BJ (cell line): ENCODE results near the gene MAP7D1. TPM values are rescaled to one million over a fixed set of nuclear protein-coding genes. Genes with fewer than 3 reads are reported as not detected.
A peak's percentile ranks its signal among the peaks of the same experiment; 100 is the strongest.

ENCODE experiments used
- CTCF ChIA-PET: fragments of 350-600 bp; formaldehyde crosslinking; extraction: SDS; loops from one replicate; lab custom pipeline; 2021; ENCODE audit warnings: antibody characterized with exemption, inconsistent platforms; lab: Yijun Ruan, JAX
- POLR2A ChIA-PET: fragments of 300-600 bp; sonication (Branson Sonifier 250); formaldehyde crosslinking; extraction: SDS; loops from one replicate; lab custom pipeline; 2021; ENCODE audit warnings: antibody characterized with exemption; lab: Charles Lee
- DNase-seq: peaks from one replicate; pipeline ENCODE4 v3.0.0-alpha.2; 2011; ENCODE audit warnings: low read depth
- H3K27me3 ChIP-seq: 2 replicates; pipeline ENCODE4 v1.6.0; 2011; ENCODE audit warnings: low read length; ENCODE audit not compliant: control insufficient read depth, insufficient read depth
- H3K36me3 ChIP-seq: 2 replicates; pipeline ENCODE4 v1.5.1; 2011; ENCODE audit warnings: low read length; ENCODE audit not compliant: control insufficient read depth, insufficient read depth
- H3K4me3 ChIP-seq: 2 replicates; pipeline ENCODE4 v1.5.1; 2011; ENCODE audit warnings: low read depth, mild to moderate bottlenecking, control low read depth, low read length
- polyA plus RNA-seq: library from polyadenylated mRNA; depleted of rRNA; stranded (reverse); fragments of >200 nt; gene quantifications from 2 replicates; pipeline ENCODE4 v1.2.3, GENCODE V29; 2011
- TF ChIP-seq, protein P1 (sequence below): IDR thresholded peaks from 2 replicates; pipeline ENCODE4 v1.5.1; 2011; ENCODE audit warnings: low read depth, mild to moderate bottlenecking, control low read depth, inconsistent platforms, low read length, moderate library complexity; ENCODE audit not compliant: insufficient read depth

MAP7D1 gene
- polyA plus RNA-seq, 1 experiment, result 33.7 TPM

- TF ChIP-seq, protein P1, sequence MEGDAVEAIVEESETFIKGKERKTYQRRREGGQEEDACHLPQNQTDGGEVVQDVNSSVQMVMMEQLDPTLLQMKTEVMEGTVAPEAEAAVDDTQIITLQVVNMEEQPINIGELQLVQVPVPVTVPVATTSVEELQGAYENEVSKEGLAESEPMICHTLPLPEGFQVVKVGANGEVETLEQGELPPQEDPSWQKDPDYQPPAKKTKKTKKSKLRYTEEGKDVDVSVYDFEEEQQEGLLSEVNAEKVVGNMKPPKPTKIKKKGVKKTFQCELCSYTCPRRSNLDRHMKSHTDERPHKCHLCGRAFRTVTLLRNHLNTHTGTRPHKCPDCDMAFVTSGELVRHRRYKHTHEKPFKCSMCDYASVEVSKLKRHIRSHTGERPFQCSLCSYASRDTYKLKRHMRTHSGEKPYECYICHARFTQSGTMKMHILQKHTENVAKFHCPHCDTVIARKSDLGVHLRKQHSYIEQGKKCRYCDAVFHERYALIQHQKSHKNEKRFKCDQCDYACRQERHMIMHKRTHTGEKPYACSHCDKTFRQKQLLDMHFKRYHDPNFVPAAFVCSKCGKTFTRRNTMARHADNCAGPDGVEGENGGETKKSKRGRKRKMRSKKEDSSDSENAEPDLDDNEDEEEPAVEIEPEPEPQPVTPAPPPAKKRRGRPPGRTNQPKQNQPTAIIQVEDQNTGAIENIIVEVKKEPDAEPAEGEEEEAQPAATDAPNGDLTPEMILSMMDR, result no peak
- POLR2A ChIA-PET, result interaction anchor here (1.2 to 3.2 kb wide), 2 partner anchors 11 to 74 kb away, joined by 7 to 9 read pairs; partner anchors contain the start of gene THRAP3
- H3K36me3 ChIP-seq, result no peaks in the 10 kb centered on the region
- H3K27me3 ChIP-seq, result no peaks in the 10 kb centered on the region
- no peak overlapping the region for H3K4me3 ChIP-seq
- DNase-seq, result peak; percentile 84
- CTCF ChIA-PET, result interaction anchor here (0.5 to 4.3 kb wide), 50 partner anchors 10 to 1384 kb away, joined by 3 to 94 read pairs (median 4); partner anchors contain the start of genes EVA1B and THRAP3
These were observed 5.4 kb upstream of the MAP7D1 start for GRCh38 chr1:36150296-36151133.

GRCh38 chr1:36151134-36151844 lies 4.7 kb upstream of the MAP7D1 start:
- POLR2A ChIA-PET, result interaction anchor here (3.2 kb wide), 1 partner anchor 10 kb away, joined by 9 read pairs; no protein-coding TSS in a partner anchor
- Histone ChIP-seq H3K4me3 (no peak overlapping the region), H3K27me3 (no peaks in the 10 kb centered on the region), H3K36me3 (no peaks in the 10 kb centered on the region)
- DNase-seq, result no peak
- TF ChIP-seq, protein P1, result no peak
- CTCF ChIA-PET, result interaction anchor here (0.7 to 4.3 kb wide), 9 partner anchors 10 to 135 kb away, joined by 4 to 72 read pairs (median 20); no protein-coding TSS in a partner anchor

GRCh38 chr1:36151845-36152203 lies 4.1 kb upstream of the MAP7D1 start:
- no peak for DNase-seq
- ChIA-PET POLR2A (interaction anchor here (3.2 kb wide), 1 partner anchor 9 kb away, joined by 9 read pairs; no protein-coding TSS in a partner anchor), CTCF (interaction anchor here (0.7 to 4.3 kb wide), 4 partner anchors 9 to 134 kb away, joined by 4 to 72 read pairs (median 19); no protein-coding TSS in a partner anchor)
- no peaks in the 10 kb centered on the region for H3K36me3 ChIP-seq
- TF ChIP-seq, protein P1, result no peak
- no peak overlapping the region for H3K4me3 ChIP-seq
- no peaks in the 10 kb centered on the region for H3K27me3 ChIP-seq

DNA sequence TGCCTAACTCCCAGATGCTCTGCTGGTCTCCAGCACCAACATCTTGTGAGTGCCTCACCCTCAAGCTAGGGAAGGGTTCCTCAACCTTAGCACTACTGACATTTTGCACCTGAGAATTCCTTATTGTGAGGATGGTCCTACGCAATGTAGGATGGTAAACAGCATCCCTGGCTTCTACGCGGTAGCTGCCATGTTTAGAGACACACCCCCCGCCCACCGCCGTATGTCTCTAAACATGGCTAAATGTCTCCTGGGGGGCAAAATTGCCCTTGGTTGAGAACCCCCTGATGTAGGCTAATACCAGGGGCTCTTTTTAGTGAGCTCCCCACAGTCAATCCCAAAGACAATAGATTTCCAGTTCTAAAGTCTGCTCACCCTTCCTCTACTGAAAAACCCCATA lies 2.5 kb upstream of the MAP7D1 start:
- ChIA-PET CTCF (interaction anchor here (0.8 to 1.6 kb wide), 2 partner anchors 34 to 35 kb away, joined by 3 read pairs; no protein-coding TSS in a partner anchor), POLR2A (no interaction called here)
- no peak overlapping the region for H3K4me3 ChIP-seq
- TF ChIP-seq, protein P1, result no peak
- H3K27me3 ChIP-seq, result no peaks in the 10 kb centered on the region
- no peaks in the 10 kb centered on the region for H3K36me3 ChIP-seq
- DNase-seq, result no peak
